G401 (cell line): ENCODE results near the gene EBLN2. TPM values are rescaled to one million over a fixed set of nuclear protein-coding genes. Genes with fewer than 3 reads are reported as not detected.

Source experiments
- DNase-seq: peaks from one replicate; pipeline ENCODE4 v3.0.0-alpha.2; 2015; ENCODE audit warnings: low spot score
- in situ Hi-C: cut with HindIII; loops from 2 replicates; pipeline ENCODE4 v1.10.0; 2016; ENCODE audit warnings: low sequenced_read_pairs, mixed read lengths
- total RNA-seq: library from RNA; depleted of rRNA; stranded (reverse); fragments of >200 nt; shearing (Covaris generic); gene quantifications from 2 replicates; pipeline ENCODE4 v1.2.3, GENCODE V29; 2014; rRNA removed

The EBLN2 gene
- total RNA-seq, 1 experiment from 2014 or later, result 4.9 TPM

DNA sequence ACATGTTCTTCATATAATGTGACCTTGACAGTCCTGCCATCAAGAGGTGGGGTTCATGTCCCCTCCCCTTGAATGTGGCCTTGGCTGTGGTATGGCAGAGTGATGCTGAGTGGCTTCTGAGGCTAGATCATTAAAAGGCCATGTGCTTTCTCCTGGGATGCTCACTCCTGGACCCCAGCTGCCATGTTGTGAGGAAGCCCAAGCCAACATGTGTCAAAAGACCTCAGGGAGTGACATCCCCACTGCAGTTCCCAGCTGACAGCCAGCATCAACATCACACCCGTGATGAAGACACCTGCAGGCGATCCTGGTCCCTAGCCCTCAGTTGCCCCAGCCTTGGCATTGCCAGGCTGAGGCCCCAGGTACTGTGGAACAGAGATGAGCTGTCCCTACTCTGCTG is 36.6 kb downstream of the EBLN2 start:
- DNase-seq, result no peak
- in situ Hi-C loops, result no loop called here

DNA sequence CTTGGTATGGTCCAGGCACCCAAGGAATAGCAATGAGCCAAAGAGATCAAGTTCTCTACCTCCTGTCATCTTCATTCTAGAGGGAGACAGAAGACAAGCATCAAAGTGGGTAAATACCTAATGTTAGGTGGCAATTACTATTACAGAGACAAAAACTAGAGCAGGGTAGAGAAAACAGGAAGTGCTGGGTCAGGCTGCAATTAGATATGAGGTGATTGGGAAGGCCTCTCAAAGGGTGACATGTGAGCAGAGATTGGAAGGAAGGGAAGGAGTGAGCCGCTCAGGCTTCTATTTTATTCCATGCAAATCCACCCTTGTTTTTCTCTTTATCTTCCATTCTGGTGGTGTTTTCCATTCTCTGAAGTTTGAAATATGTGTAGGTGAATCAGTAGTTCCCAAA is 37.4 kb downstream of the EBLN2 start:
- in situ Hi-C loops, result no loop called here
- DNase-seq, result no peak

DNA sequence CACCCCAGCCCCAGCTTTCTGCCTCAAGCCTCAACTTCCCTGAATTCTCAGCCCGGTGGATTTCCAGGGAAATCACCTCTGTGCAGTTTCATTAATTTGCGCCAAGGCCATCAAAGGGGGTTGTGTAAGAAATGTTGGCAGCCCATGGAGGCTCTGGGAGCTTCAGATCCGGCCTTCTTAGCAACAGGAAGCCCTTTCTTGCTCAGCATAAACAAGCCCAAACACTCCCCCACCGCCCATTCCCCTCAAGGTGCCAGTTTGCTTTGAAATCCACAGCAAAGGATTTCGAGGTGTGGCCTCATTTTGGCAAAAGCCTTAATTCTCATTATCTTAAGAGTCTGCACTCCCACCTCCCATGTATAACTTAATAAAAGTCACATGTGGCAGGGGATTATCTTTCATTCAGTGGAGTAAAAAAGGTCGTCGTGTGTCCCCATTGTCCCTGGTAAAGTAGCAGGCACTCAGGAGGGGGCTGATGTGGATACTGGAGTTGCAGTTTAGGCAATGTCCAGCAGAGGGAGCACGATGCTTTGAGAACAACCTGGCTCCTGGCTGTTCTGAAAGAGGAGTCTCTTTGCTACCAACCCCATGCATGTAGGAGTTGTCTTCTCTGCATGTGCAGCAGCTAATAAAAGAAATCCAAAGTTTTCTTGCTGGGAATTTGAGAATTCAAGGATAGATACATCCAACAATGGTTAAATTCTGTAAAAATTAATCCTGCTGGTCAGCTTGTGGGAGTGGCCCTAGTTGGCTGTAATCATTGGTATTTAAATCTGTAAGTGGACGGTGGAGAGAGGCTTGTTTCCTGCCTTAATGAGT is 39.5 kb downstream of the EBLN2 start:
- DNase-seq, result peak; percentile 83
- in situ Hi-C loops, result no loop called here

DNA sequence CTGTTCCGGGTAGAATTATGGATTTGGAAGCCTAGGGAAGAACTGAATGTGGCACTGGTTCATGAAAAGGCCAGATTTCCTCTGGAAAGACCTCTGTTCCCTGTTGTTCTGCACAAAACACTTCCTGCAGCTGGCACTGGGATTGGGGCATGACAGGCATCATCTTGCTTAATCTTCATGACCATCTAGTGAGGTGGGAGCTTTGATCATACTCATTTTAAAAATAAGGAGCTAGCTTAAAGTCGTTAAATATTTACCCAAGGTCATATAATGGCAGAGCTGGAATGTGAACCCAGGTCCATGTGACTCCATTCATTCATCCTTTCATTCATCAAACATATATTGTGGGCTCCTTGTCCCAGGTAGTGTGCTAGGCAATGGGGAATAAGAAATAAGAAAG is 40.4 kb downstream of the EBLN2 start:
- in situ Hi-C loops, result no loop called here

DNA sequence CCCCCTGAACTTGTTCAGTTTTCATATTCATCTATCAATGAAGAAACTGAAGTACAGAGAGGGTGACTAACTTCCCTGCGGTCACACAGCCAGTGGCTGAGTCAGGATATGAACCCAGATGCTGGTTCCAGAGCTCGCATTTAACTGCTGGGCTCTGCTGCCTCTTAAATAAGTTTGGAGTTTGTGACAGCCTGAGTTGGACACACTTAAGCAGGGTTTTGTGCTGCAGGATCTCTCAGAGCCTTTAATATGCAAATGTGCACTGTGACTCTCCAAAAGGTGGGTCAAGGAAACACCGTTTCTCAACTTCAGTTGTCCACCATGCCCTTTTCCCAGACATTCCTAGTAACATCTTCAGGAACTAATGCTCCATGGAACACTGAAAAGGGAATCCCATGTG is 45.8 kb downstream of the EBLN2 start:
- DNase-seq, result no peak
- in situ Hi-C loops, result no loop called here

More for the DNA sequence above, 40.4 kb downstream of the EBLN2 start:
- DNase-seq, result no peak

DNA sequence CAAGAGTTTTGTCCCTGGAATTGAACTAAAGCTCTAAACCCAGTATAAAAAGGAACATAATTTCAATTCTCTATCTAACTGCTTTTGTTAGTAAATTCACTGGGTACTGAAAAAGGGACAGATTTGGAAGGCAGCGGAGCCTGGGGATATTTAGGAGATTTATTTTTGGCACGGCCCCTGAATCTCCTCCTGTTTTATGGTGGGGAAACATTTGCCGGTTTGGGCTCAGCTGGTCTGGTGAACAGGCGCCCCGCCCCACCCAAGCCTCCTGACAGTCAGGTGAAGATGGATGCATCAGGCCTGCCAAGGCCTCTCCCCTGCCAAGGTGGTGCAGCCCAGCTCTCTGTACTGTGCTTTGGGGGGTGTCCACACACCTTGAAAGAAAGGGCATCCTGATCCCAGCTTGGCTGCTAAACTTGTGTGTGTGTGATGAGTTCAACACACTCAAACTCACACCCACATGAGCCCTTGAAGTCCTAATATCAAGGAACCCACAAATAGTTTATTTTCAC is 46.3 kb downstream of the EBLN2 start:
- no peak for DNase-seq
- in situ Hi-C loops, result no loop called here

DNA sequence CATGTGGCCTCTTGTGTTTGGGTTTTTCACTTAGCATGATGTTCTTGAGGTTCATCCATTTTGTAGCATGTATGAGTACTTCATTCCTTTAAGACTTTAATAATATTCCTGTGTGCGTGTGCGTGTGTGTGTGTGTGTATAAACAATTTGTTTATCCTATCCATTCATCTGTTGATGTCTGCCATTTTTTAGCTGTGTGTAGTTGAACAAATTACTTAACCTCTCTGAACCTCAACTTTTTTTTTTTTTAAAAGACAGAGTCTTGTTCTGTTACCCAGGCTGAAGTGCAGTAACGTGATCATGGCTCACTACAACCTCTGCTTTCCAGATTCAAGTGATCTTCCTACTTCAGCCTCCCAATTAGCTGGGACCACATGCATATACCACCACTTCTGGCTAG is 47.3 kb downstream of the EBLN2 start:
- in situ Hi-C loops, result no loop called here
- DNase-seq, result no peak

DNA sequence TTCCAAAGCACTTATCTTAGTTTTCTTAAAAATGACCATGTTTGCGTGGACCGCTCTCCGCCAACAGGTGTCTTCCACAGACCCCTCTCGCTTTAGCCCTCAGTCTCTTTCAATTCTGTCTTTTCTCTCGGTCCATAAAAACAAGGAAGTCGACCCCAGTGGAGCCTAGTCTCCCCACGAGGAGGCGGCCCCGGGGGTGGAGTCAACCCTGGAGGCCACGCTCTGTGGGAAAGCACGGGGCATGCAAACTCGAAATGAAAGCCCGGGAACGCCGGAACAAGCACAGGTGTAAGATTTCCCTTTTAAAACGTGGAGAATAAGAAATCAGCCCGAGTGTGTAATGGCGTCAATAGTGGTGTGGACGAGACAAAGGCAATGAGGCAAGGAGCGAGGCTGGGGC is 49.1 kb downstream of the EBLN2 start:
- DNase-seq, result no peak
- in situ Hi-C loops, result no loop called here

Other genes starting within 250 kb of the EBLN2 start
- 28.9 and 32.0 TPM in 2 replicates for gene SHQ1, start 213.2 kb upstream of the EBLN2 start, total RNA-seq
- 10.3 and 13.9 TPM in 2 replicates for gene GXYLT2, start 173.6 kb upstream of the EBLN2 start, total RNA-seq
- gene PPP4R2, start 64.8 kb upstream of the EBLN2 start, total RNA-seq, result 61.8 and 93.8 TPM in 2 replicates